Measurements from ENCODE around the gene DOCK9.

The DOCK9 gene

GRCh38 chr13:98797456-98797855 lies 180.4 kb downstream of the DOCK9 start:
- no peak for DNase-seq (ENCODE audit: low read depth in 2 of 2)

DNA sequence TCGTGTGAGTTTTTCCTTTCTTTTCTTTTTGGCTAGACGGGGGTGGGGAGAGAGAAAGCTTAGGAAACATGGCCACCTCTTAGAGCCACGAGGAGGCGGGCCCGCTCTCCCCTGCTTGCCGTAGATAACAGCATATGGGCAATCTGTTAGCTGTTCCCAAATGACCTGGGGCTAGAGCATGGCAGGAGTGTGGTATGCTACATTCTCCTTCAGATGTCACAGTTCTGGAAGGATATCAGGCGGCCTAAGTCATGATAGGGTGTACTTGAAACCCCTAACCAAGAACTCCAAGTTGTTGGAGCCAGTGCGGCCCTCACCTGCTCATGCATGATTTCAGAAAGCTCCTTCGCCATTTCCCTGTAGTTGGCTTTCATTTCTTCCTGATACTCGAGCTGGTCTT lies 181.1 kb downstream of the DOCK9 start:
- DNase-seq (ENCODE audit: low read depth in 2 of 2): no peak

DNA sequence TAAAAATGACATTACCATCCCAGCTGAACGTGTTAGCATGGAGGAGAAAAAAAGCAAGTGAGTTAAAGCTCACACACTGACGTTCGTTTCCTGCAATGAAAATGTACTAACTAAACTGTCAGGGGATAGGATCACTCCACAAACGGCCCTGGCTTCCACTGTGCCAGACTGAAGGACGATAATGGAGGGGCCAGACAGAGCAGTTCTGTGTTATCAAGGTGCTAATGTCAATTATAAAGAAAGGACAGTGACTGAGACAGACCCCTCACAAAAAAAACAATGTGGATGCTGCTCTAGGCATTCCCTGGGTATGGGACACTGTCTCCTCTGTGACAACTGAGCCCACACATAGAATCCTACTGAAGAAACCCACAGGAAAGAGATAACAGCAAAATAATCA lies 181.7 kb downstream of the DOCK9 start:
- no peak for DNase-seq (ENCODE audit: low read depth in 2 of 2)

DNA sequence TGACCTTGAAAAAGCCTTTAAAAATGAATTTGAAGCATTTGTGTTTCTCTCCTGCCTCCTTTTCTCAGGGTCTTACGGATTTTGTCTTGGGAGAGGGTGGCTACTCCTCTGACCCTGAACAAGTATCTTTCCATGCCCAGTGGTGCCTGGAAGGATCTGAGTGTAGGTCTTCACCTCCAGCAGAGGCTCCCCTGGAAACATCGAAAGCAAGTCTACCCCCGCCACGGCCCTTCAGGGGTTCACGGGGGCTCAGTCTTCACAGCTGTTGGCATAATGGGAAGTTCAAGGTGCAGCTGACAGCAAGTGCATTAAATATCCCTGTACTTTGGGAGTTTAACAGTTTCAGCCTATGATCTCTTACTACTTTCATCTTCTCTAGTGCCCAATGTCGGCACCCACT lies 182.6 kb downstream of the DOCK9 start:
- DNase-seq (ENCODE audit: low read depth in 2 of 2): no peak

DNA sequence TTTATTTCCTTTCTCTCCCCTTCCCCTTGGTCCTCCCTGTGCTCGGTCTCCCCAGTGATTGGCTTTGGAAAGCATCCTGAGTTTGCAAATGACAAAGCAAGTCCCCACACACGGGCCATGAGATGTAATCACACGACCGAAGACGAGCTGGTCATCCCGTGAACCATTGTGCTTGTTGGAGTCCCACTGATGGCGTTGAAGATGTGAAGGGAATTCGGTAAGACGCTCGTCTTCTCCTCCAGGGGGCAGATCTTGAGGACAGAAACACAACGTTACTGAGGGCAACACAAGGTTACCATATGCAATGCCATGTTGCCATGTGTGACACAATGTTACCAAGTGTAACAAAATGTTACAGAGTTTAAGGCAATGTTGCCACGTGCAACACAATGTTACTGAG lies 183.4 kb downstream of the DOCK9 start:
- DNase-seq (ENCODE audit: low read depth in 2 of 2): no peak

DNA sequence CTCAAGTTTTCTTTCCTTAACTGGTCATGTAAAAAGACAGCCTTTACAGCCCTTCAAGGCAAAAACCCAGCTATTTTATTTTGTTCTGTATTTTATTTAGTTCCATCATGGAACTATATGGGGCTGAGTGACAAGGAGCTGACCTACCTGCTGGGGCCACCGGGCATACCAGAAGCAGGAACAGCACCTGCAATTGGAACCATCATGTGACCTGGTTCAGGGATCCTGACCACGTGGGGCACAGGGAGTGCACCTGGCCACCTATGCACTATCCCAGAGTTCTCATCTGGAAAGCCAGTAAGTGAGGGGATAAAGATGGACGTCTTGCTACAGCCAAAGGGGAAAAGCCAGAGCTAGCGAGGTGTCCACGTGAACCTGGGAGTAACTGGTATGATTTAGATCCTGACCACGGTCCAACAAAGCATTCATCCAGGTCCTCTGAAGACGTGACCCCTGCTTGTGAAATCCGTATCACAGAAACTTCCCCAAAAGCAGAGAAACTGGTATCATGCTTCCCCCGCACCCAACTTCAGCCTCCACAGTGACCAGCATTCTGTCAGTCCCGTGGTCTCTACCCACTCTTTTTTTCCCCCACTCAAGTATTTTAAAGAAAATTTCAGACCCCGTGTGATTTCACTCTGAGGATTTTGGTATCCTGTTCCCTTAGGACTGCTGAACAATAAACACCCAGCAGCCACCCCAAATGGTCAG lies 184.9 kb downstream of the DOCK9 start:
- DNase-seq (ENCODE audit: low read depth in 2 of 2): no peak

- DNase-seq (ENCODE audit: low read depth in 2 of 2): no peak
Observed at GRCh38 chr13:98792321-98792720, 185.5 kb downstream of the DOCK9 start.

DNA sequence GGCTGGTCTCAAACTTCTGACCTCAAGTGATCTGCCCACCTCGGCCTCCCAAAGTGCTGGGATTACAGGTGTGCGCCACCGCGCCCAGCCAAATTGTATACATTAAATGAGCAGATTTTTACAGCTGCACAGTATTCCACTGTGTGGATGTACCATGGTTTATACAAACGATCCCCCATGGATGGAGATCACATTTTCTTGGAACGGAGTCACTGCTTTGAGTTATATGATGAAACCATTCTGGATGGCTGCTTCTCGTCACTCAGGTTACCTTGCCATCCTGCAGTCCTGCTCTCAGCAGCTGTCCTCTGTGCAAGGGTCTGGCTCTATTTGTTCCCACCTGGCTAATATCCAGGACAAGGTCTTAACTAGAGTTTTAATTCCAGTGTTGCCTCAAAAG lies 186.3 kb downstream of the DOCK9 start:
- no peak for DNase-seq (ENCODE audit: low read depth in 2 of 2)

DNA sequence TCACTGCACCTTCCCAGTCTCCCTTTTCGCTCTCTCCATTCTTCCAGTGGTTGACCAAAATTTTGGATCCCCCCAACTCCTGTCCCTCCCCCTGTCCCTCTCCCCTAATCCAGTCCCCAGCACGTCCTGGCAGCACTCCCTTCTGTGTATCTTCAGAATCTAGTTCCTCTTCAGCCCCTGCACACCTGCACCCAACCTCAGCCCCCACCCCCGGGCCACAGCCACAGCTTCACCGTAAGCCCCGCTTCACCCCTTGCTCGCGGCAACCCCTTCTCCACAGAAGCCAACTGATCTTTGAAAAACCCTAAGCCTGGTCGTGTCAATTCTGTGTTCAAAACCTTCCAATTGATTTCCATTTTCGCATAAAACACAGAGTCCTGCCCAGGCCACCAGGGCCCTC lies 189.9 kb downstream of the DOCK9 start:
- DNase-seq (ENCODE audit: low read depth in 2 of 2): no peak

DNA sequence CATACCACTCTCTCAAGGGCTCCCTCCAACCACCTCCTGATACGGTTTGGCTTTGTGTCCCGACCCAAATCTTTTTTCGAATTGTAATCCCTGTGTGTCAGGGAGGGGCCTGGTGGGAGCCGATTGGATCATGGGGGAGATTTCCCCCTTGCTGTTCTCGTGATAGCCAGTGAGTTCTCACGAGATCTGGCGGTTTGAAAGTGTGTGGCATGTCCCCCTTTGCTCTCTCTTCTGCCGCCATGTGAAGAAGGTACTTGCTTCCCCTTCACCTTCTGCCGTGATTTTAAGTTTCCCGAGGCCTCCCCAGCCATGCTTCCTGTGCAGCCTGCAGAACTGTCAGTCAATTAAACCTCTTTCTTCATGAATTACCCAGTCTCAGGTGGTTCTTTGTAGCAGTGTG lies 190.7 kb downstream of the DOCK9 start:
- no peak for DNase-seq (ENCODE audit: low read depth in 2 of 2)

DNA sequence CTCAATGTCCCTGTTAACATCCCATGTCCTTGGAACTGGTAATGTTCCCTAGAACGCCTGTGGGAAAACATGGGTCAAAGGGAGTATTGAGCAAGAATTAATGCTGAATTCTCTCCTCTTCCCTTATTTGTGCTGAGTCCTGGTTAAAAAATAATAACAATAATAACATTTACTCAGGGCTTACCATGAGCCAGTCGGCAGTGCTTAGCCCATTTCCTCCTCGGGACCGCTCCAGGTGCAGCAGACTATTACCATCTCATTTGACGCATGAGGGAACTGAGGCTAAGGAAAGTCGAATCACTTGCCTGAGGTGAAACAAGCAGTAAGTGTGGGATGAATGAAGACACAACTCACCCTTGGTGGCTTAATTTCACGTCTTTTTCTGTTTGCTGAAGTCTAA lies 191.8 kb downstream of the DOCK9 start:
- no peak for DNase-seq (ENCODE audit: low read depth in 2 of 2)

DNA sequence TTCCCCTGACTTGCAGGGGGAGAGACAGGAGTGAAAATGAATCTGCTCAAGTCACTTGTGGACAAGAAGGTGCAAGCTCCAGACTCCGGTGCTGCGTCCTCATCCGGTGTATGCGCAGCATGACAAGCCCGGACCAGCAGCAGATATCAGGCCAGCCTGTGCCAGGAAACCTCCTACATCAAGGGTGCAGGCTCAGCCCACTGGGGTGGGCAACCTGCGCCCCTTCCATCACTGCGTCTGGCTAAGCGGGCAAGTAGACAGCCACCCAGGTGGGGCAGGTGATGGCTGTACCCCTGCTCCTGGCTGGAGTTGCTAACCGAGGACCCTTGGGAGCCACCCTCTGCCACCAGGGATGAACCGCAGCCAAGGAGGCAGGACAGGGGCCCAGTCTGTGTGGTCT lies 192.5 kb downstream of the DOCK9 start:
- DNase-seq (ENCODE audit: low read depth in 2 of 2): no peak

GRCh38 chr13:98784666-98785065 lies 193.2 kb downstream of the DOCK9 start:
- DNase-seq (ENCODE audit: low read depth in 2 of 2): no peak

DNA sequence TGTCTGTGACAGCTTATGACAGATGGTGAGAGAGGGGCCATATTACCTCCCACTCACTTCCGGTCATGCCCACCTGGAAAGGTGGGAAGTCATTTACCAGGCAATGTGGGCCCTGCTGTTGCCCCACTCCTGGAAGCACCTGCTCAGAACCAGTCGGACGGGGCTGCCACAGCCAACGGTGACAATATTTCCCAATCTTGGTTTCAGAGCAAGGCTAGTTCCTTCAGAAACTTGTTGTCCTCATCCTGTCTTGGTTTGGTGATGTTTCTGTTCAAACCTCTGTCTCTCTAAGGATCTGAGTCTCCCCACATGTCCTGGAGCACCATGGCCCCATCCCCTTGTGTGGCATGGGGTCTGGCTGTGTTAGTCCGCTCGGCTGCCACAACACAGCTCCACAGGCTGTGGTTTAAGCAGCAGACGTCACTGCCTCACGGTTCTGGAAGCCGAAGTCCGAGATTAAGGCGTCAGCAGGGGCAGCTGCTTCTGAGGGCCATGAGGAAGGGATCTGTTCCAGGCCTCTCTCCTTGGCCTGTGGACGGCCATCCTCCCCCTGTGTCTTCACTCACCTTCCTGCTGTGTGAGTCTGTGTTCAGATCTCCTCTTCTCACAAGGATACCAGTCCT lies 193.9 kb downstream of the DOCK9 start:
- DNase-seq (ENCODE audit: low read depth in 2 of 2): no peak

GRCh38 chr13:98782654-98783053 lies 195.2 kb downstream of the DOCK9 start:
- no peak for DNase-seq (ENCODE audit: low read depth in 2 of 2)

DNA sequence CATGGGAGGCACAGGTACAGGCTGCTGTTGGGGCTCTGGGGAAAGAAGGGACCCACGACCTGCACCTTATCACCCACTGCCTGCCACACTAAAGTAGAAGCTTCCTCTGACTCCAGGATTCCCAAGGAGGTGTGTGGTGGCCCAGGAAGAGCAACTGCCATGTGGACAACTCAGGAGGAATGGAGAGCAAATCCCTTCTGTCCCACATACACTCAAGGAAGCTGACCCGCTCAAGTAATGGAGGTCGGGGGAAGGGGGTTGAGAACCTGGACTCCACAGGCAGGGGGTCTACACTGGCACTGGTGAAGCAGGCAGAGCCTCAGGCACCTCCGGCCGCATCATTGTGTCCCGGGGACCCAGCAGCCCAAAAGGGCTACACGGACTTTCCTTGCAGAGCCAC lies 196.0 kb downstream of the DOCK9 start:
- no peak for DNase-seq (ENCODE audit: low read depth in 2 of 2)

- DNase-seq (ENCODE audit: low read depth in 2 of 2): no peak
Observed at GRCh38 chr13:98781470-98781869, 196.4 kb downstream of the DOCK9 start.

DNA sequence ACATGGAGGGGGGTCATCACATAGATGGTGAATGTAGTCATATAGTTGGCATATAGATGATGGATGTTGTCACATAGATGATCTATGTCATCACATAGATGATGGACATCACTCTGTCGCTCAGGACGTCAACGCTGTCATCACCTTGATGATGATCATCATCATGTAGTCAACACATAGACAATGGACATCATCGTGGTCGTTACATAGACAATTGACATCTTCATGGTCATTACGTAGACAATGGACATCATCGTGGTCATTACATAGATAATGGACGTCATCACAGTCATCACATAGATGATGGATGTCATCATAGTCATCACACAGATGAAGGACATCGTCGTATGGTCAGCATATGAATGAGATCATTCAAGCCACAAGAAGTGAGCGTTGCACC lies 196.8 kb downstream of the DOCK9 start:
- DNase-seq (ENCODE audit: low read depth in 2 of 2): no peak

- no peak for DNase-seq (ENCODE audit: low read depth in 2 of 2)
Observed at GRCh38 chr13:98780451-98780850, 197.4 kb downstream of the DOCK9 start.

- DNase-seq (ENCODE audit: low read depth in 2 of 2): no peak
Observed at GRCh38 chr13:98779695-98780094, 198.2 kb downstream of the DOCK9 start.

- no peak for DNase-seq (ENCODE audit: low read depth in 2 of 2)
Observed at GRCh38 chr13:98778749-98779148, 199.1 kb downstream of the DOCK9 start.

GRCh38 chr13:98776644-98777043 lies 201.2 kb downstream of the DOCK9 start:
- DNase-seq (ENCODE audit: low read depth in 2 of 2): no peak

- no peak for DNase-seq (ENCODE audit: low read depth in 2 of 2)
Observed at GRCh38 chr13:98775844-98776598, 201.8 kb downstream of the DOCK9 start.
